Activated CD8-positive, alpha-beta memory T cell treated with anti-CD3 and anti-CD28 coated beads, Interleukin-2, amount 50 U/mL, for 1 hour (primary cell): ENCODE measurements around the gene DCUN1D2.

ENCODE experiments used
- DNase-seq: peaks from one replicate; pipeline ENCODE4 v3.0.0-alpha.2; 2020; ENCODE audit errors: extremely low read depth

Gene DCUN1D2

DNA sequence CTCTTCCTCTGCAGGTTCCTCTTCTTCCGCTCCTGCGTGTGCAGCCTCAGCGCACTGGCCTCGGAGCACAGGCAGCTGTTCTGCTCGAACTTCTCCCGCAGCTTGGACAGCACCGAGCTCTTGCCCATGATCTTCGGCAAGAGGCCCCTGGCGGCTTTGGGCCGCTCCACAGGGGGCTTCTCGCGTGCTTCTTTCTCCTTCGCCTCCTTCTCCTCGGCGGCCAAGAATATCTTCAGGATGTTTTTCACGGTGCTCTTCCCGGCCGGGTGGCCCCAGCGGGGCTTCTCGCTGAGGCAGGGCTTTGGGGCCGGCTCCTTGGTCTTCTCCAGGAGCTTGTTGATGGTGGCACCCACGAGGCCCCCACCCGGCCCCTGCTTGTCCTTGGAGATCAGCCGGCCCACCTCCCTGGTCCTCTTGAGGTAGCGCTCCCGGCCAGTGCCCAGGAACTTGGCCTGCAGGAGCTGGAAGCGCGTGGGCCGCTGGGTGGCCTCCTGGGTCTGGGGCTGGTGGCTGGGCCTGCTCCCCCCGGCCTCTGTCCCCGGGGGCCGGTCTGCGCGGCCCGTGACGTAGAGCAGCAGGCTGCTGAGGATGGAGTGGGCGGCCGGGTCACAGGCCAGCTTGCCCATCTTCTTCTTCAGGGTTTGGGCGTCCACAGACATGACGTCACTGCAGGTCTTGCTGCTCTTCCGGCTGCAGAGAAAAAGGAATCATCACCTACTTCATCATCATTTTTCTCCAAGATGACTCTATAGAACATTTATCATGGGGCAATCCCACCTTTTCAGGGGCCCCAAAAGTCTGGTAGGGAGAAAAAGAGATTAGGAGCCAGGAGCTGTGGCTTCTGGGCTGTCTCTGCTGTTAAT lies 82.7 kb downstream of the DCUN1D2 start:
- DNase-seq, result no peak

DNA sequence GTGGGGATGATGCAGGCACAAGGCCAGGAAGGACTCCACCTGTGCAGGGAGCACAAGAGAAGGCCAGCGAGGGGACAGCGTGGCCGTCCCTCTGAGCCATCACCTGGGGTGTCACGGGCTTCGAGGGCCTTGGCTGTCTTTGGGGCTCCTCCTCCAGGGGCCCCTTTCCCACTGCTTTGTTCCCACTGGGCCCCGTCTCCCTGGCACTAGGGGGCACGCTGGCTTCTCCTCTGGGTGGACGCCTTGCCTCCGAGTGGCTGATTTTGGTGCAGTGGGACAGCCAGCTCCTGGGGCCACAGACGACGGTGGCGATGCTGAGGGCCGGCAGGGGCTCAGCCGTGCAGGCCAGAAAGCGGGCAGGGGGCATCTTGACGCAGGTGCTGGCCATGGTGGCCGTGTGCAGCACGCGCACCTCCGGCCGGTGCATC lies 83.4 kb downstream of the DCUN1D2 start:
- no peak for DNase-seq

DNA sequence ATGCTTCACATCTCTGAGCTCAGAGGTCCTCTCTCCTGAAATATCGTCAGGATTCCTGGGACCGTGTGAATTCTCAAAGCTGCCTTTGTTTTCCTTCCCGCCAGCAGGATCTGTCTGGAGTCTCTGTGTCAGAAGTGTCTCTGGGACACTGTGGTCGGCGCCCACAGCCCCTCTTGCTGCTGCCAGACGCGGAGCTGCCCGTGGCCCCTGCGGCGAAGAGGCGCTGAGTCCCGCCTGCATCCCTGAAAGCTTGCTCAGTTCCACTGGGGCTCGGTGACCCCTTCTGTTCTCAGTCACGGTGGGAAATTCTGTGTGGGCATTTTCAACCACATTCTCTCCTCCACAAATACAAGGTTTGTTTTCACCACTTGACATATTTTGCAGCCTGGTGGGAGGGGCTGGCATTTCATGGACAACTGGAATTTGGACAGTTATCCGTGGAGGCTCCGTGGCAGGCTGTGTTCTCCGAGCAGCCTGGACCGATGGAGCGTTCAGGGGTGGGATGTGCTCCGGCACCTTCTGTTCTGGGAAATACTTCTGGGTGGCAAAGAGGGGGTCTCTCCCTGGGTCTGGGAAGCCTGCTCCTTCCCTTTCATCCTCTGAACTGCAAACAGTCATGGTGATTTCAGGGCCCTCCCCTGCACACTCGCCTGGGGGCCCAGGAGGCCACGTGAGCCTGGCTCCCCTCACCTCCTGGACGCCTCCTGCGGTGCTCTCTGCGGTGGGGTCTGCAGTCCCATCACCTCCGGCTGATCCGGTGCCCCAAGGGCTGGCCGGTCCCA lies 84.0 kb downstream of the DCUN1D2 start:
- DNase-seq, result no peak
